ENCODE results near the gene ANXA8. TPM values are rescaled to one million over a fixed set of nuclear protein-coding genes. Genes with fewer than 3 reads are reported as not detected.
"Not testable (repeated sequence)": the region's sequence is repeated elsewhere in the genome, so short reads cannot be mapped to it uniquely, and the experiment has no call there.

Gene ANXA8
- polyA plus RNA-seq, 4 donors: 0.07 to 3.4 (median 0.45) TPM

DNA sequence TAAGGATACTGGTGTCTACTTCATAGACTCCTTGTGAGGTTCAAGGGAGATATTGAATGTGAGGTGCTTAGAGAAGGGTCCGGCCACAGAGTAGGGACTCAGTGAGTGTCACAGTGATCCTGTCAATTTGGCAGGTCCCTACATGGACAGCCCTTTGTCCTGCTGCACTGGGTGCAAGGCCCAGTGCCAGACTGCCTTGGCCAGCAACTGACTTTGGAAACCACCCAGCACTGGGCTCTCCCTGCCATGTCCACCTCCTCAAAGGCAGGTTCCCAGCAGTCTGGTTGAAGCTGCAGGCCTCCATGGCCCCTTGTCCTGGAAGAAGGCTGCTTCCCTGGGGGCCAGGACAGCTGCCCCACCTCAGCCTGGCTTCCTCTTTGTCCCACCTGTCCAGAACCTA, 1.5 kb downstream of the ANXA8 start:
- not testable (repeated sequence) for H3K4me1 ChIP-seq (ENCODE audit: control insufficient read depth in 3 of 3, insufficient read depth in 2 of 3, low read depth in 1 of 3, low read length in 2 of 3); H3K9me3 ChIP-seq (ENCODE audit: control insufficient read depth in 2 of 2, insufficient read depth in 1 of 2, low read depth in 1 of 2, low read length in 1 of 2); H3K36me3 ChIP-seq (ENCODE audit: control insufficient read depth in 3 of 3, insufficient read depth in 2 of 3, low read depth in 1 of 3, low read length in 3 of 3); DNase-seq; H3K27ac ChIP-seq (ENCODE audit: low read depth in 1 of 3, low read length in 2 of 3); FAIRE-seq; H3K4me3 ChIP-seq (ENCODE audit: low read depth in 1 of 3, low read length in 3 of 3); H3K27me3 ChIP-seq (ENCODE audit: control insufficient read depth in 3 of 3, insufficient read depth in 3 of 3, low read length in 3 of 3)
- WGBS, 3 donors: no CpG with 5 or more reads among the region's 1 CpG

- not testable (repeated sequence) for H3K4me3 ChIP-seq (ENCODE audit: low read depth in 1 of 3, low read length in 3 of 3); H3K36me3 ChIP-seq (ENCODE audit: control insufficient read depth in 3 of 3, insufficient read depth in 2 of 3, low read depth in 1 of 3, low read length in 3 of 3); H3K27ac ChIP-seq (ENCODE audit: low read depth in 1 of 3, low read length in 2 of 3); DNase-seq; H3K27me3 ChIP-seq (ENCODE audit: control insufficient read depth in 3 of 3, insufficient read depth in 3 of 3, low read length in 3 of 3); H3K9me3 ChIP-seq (ENCODE audit: control insufficient read depth in 2 of 2, insufficient read depth in 1 of 2, low read depth in 1 of 2, low read length in 1 of 2); FAIRE-seq; H3K4me1 ChIP-seq (ENCODE audit: control insufficient read depth in 3 of 3, insufficient read depth in 2 of 3, low read depth in 1 of 3, low read length in 2 of 3)
- WGBS, 3 donors: 63 to 84% (median 82%) methylated on average over 4 to 5 of the region's 6 CpGs
Observed at GRCh38 chr10:47481768-47482181, 2.1 kb downstream of the ANXA8 start.

- not testable (repeated sequence) for DNase-seq; H3K4me1 ChIP-seq (ENCODE audit: control insufficient read depth in 3 of 3, insufficient read depth in 2 of 3, low read depth in 1 of 3, low read length in 2 of 3); H3K9me3 ChIP-seq (ENCODE audit: control insufficient read depth in 2 of 2, insufficient read depth in 1 of 2, low read depth in 1 of 2, low read length in 1 of 2); H3K27me3 ChIP-seq (ENCODE audit: control insufficient read depth in 3 of 3, insufficient read depth in 3 of 3, low read length in 3 of 3); H3K36me3 ChIP-seq (ENCODE audit: control insufficient read depth in 3 of 3, insufficient read depth in 2 of 3, low read depth in 1 of 3, low read length in 3 of 3); H3K27ac ChIP-seq (ENCODE audit: low read depth in 1 of 3, low read length in 2 of 3); H3K4me3 ChIP-seq (ENCODE audit: low read depth in 1 of 3, low read length in 3 of 3); FAIRE-seq
- 60 to 67% (median 65%) methylated on average over 7 to 8 of the region's 10 CpGs for WGBS, 3 donors
Observed at GRCh38 chr10:47481182-47481766, 2.6 kb downstream of the ANXA8 start.

GRCh38 chr10:47480133-47480532, 3.8 kb downstream of the ANXA8 start:
- H3K4me3 ChIP-seq (ENCODE audit: low read depth in 1 of 3, low read length in 3 of 3); H3K36me3 ChIP-seq (ENCODE audit: control insufficient read depth in 3 of 3, insufficient read depth in 2 of 3, low read depth in 1 of 3, low read length in 3 of 3); H3K27me3 ChIP-seq (ENCODE audit: control insufficient read depth in 3 of 3, insufficient read depth in 3 of 3, low read length in 3 of 3); H3K9me3 ChIP-seq (ENCODE audit: control insufficient read depth in 2 of 2, insufficient read depth in 1 of 2, low read depth in 1 of 2, low read length in 1 of 2); FAIRE-seq; DNase-seq; H3K27ac ChIP-seq (ENCODE audit: low read depth in 1 of 3, low read length in 2 of 3); H3K4me1 ChIP-seq (ENCODE audit: control insufficient read depth in 3 of 3, insufficient read depth in 2 of 3, low read depth in 1 of 3, low read length in 2 of 3): not testable (repeated sequence)
- WGBS, 3 donors: no CpG with 5 or more reads among the region's 3 CpGs

DNA sequence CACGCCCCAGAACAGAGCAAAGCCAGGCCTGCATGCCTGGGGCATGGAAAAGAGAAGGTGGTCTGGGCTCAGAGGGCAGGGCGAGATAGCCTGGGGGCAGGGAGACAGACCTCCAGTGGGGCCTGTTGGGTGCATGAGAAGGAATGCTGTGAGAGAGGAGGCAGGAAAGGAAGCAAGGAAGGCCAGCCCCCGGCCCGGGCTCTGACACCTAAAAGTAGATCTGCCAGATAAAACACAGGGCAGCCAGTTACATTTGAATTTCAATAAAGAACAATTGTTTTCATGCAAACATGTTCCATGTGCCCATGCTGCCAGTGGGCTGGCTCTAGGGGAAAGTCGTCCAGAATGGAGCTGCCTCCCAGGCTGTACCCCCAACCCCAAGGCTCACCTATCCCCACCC, 5.8 kb downstream of the ANXA8 start:
- DNase-seq; FAIRE-seq; H3K4me1 ChIP-seq (ENCODE audit: control insufficient read depth in 3 of 3, insufficient read depth in 2 of 3, low read depth in 1 of 3, low read length in 2 of 3); H3K36me3 ChIP-seq (ENCODE audit: control insufficient read depth in 3 of 3, insufficient read depth in 2 of 3, low read depth in 1 of 3, low read length in 3 of 3); H3K27ac ChIP-seq (ENCODE audit: low read depth in 1 of 3, low read length in 2 of 3); H3K4me3 ChIP-seq (ENCODE audit: low read depth in 1 of 3, low read length in 3 of 3); H3K27me3 ChIP-seq (ENCODE audit: control insufficient read depth in 3 of 3, insufficient read depth in 3 of 3, low read length in 3 of 3); H3K9me3 ChIP-seq (ENCODE audit: control insufficient read depth in 2 of 2, insufficient read depth in 1 of 2, low read depth in 1 of 2, low read length in 1 of 2): not testable (repeated sequence)
- 56 to 66% (median 61%) methylated on average over 2 to 4 of the region's 5 CpGs for WGBS, 3 donors

- not testable (repeated sequence) for H3K27ac ChIP-seq (ENCODE audit: low read depth in 1 of 3, low read length in 2 of 3); H3K27me3 ChIP-seq (ENCODE audit: control insufficient read depth in 3 of 3, insufficient read depth in 3 of 3, low read length in 3 of 3); H3K36me3 ChIP-seq (ENCODE audit: control insufficient read depth in 3 of 3, insufficient read depth in 2 of 3, low read depth in 1 of 3, low read length in 3 of 3); H3K4me3 ChIP-seq (ENCODE audit: low read depth in 1 of 3, low read length in 3 of 3); FAIRE-seq; DNase-seq; H3K9me3 ChIP-seq (ENCODE audit: control insufficient read depth in 2 of 2, insufficient read depth in 1 of 2, low read depth in 1 of 2, low read length in 1 of 2); H3K4me1 ChIP-seq (ENCODE audit: control insufficient read depth in 3 of 3, insufficient read depth in 2 of 3, low read depth in 1 of 3, low read length in 2 of 3)
- WGBS, 3 donors: 93 to 97% (median 93%) methylated on average over 6 to 9 of the region's 11 CpGs
Observed at GRCh38 chr10:47477078-47477477, 6.8 kb downstream of the ANXA8 start.

- not testable (repeated sequence) for DNase-seq; H3K4me3 ChIP-seq (ENCODE audit: low read depth in 1 of 3, low read length in 3 of 3); H3K4me1 ChIP-seq (ENCODE audit: control insufficient read depth in 3 of 3, insufficient read depth in 2 of 3, low read depth in 1 of 3, low read length in 2 of 3); H3K9me3 ChIP-seq (ENCODE audit: control insufficient read depth in 2 of 2, insufficient read depth in 1 of 2, low read depth in 1 of 2, low read length in 1 of 2); FAIRE-seq; H3K27ac ChIP-seq (ENCODE audit: low read depth in 1 of 3, low read length in 2 of 3); H3K27me3 ChIP-seq (ENCODE audit: control insufficient read depth in 3 of 3, insufficient read depth in 3 of 3, low read length in 3 of 3); H3K36me3 ChIP-seq (ENCODE audit: control insufficient read depth in 3 of 3, insufficient read depth in 2 of 3, low read depth in 1 of 3, low read length in 3 of 3)
- 77 to 82% (median 79%) methylated on average over 5 of the region's 5 CpGs for WGBS, 3 donors
Observed at GRCh38 chr10:47475101-47475500, 8.8 kb downstream of the ANXA8 start.

DNA sequence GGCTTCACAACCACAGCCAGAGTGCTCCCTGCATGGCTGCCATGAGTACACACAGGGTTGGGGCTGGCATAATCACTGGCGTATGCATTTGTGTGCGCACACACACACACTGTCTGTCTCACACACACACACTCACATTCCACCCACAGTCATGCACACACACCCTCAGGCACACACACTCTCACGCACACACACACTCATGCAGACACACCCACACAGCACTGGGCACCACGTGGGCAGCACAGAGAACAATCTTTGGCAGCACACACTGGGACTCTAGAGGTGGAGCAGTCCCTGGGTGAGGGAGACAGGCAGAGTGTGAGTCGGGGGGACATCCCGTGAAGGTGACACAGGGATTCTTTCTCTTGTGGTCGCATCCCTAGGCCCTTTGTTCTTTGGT, 10.4 kb downstream of the ANXA8 start:
- no CpG with 5 or more reads among the region's 7 CpGs for WGBS, 3 donors
- not testable (repeated sequence) for H3K4me1 ChIP-seq (ENCODE audit: control insufficient read depth in 3 of 3, insufficient read depth in 2 of 3, low read depth in 1 of 3, low read length in 2 of 3); H3K27ac ChIP-seq (ENCODE audit: low read depth in 1 of 3, low read length in 2 of 3); H3K9me3 ChIP-seq (ENCODE audit: control insufficient read depth in 2 of 2, insufficient read depth in 1 of 2, low read depth in 1 of 2, low read length in 1 of 2); H3K36me3 ChIP-seq (ENCODE audit: control insufficient read depth in 3 of 3, insufficient read depth in 2 of 3, low read depth in 1 of 3, low read length in 3 of 3); DNase-seq; FAIRE-seq; H3K4me3 ChIP-seq (ENCODE audit: low read depth in 1 of 3, low read length in 3 of 3); H3K27me3 ChIP-seq (ENCODE audit: control insufficient read depth in 3 of 3, insufficient read depth in 3 of 3, low read length in 3 of 3)

GRCh38 chr10:47472647-47473046, 11.3 kb downstream of the ANXA8 start:
- H3K4me3 ChIP-seq (ENCODE audit: low read depth in 1 of 3, low read length in 3 of 3); H3K9me3 ChIP-seq (ENCODE audit: control insufficient read depth in 2 of 2, insufficient read depth in 1 of 2, low read depth in 1 of 2, low read length in 1 of 2); H3K4me1 ChIP-seq (ENCODE audit: control insufficient read depth in 3 of 3, insufficient read depth in 2 of 3, low read depth in 1 of 3, low read length in 2 of 3); H3K27ac ChIP-seq (ENCODE audit: low read depth in 1 of 3, low read length in 2 of 3); H3K36me3 ChIP-seq (ENCODE audit: control insufficient read depth in 3 of 3, insufficient read depth in 2 of 3, low read depth in 1 of 3, low read length in 3 of 3); DNase-seq; FAIRE-seq; H3K27me3 ChIP-seq (ENCODE audit: control insufficient read depth in 3 of 3, insufficient read depth in 3 of 3, low read length in 3 of 3): not testable (repeated sequence)
- 17 to 47% methylated on average over 1 of the region's 3 CpGs; no CpG with 5 or more reads in 1 of the 3 donors for WGBS, 3 donors
